HG03439 (cell line): ENCODE data around the gene ZSWIM5.
"Not testable (repeated sequence)": the region's sequence is repeated elsewhere in the genome, so short reads cannot be mapped to it uniquely, and the experiment has no call there.

Experiments
- ATAC-seq: cut with Tn5 transposase; IDR thresholded peaks from one replicate; pipeline ENCODE4 v1.9.1; 2021; ENCODE audit warnings: mild to moderate bottlenecking, moderate library complexity; ENCODE audit not compliant: unreplicated experiment

ZSWIM5 gene

DNA sequence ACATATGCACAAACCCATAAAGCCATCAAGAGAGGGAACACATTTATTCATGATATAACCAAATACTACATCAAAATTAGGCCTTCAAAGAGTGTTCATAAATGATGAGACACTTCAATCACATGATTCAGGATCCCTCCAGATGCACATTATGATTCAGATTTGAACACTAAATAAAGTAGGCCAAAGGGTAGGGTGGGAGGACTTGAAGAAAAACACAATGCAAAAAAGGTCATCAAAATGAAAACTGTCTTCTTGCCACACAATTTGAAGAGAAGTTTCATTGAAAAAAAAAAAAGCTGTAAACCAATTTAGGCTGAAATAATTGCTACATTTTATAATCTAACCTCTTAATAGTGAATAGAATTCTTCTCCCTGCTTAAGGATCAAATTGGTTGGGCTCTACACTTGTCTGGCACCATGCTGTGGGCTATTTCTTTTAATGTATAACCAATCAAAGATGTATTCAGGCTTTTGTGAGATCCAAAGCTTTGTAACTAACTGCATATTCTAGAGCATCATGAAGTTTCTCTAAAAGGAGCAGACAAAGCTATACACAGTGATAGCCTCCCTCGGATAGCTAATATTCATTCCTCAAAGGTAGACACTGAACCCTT lies 58.1 kb downstream of the ZSWIM5 start:
- no peak for ATAC-seq

DNA sequence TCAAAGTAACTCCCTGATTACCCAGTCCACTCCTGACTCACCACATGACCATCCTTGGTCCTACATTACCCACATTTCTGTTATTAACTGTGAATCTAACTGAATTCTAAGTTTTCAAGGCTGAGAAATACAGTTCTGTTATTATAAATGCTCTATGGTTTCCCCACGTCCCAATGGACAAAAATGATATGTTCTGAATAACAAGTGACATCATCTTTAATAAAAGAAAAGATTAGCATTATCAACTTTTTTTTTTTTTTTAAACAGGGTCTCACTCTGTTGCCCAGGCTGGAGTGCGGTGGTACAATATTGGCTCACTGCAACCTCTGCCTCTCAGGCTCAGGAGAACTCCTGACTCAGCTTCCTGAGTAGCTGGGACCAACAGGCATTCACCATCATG lies 59.6 kb downstream of the ZSWIM5 start:
- no peak for ATAC-seq

DNA sequence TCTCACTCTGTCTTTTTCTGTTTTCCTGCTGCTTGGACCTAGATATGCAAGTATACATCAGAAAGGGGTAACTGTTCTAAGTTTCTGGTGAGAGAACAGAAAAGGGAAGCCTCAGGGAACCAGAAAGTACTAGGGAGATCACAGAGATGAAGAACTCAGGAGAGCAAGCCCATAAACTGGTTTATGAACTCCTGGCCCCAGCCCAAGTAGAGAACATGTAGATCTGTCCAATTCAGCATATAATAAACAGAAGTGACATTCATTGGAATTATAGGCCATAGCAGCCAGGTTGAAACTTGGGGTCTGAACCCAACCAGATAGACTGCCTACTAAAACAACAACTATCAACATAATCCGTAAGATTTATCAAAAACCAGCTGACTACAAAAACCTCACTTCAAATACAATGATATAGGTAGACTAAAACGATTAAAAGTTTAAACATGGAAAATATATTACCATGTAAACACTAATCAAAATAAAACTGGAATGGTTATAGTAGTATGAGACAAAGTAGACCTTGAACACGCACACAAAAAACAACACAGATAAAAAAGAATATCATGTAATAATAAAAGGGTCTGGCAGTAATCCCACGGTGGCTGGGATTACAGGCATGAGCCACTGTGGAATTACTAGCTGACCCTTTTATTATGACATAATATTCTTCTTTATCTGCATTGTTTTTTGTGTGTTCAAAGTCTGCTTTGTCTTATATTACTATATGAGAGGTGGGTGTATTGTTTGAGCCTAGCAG lies 65.0 kb downstream of the ZSWIM5 start:
- no peak for ATAC-seq

DNA sequence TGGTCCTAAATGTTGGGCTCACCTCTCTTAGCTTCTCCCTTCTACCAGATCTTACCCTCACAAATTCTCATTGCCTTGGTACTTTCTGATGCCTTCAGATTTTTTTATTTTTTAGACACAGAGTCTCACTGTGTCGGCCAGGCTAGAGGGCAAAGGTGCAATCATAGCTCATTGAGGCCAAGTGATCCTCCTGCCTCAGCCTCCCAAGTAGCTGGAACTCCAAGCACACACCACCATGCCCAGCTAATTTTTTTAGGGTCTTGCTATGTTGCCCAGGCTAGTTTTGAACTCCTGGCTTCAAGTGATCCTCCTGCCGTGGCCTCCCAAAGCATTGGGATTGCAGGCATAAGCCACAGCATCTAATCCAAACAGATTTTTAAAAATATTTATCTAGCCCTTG lies 69.4 kb downstream of the ZSWIM5 start:
- ATAC-seq: no peak

DNA sequence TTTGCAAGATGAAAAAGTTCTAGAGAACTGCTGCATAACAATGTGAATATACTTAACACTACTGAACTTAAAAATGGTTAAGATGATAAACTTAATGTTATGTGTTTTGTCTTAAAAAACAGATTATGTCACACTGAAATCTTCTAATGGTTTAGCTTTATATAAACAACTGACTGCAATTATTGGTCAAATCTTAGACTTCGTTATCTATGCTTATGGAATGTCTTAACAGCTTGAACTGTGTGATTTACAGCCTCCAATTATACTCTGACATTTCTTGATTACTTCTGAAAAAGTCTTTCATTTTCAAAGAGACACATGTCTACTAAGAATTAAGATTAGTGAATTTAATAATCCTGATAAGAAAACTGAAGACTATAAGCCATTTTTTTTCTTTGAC lies 71.1 kb downstream of the ZSWIM5 start:
- no peak for ATAC-seq

GRCh38 chr1:45134461-45134873 lies 71.9 kb downstream of the ZSWIM5 start:
- ATAC-seq: no peak

DNA sequence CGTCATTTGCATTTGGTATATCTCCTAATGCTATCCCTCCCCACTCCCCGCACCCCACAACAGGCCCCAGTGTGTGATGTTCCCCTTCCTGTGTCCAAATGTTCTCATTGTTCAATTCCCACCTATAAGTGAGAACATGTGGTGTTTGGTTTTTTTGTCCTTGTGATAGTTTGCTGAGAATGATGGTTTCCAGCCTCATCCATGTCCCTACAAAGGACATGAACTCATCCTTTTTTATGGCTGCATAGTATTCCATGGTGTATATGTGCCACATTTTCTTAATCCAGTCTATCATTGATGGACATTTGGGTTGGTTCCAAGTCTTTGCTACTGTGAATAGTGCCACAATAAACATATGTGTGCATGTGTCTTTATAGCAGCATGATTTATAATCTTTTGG lies 73.7 kb downstream of the ZSWIM5 start:
- not testable (repeated sequence) for ATAC-seq

- ATAC-seq: no peak
These were observed 83.0 kb downstream of the ZSWIM5 start for GRCh38 chr1:45123358-45123757.

- ATAC-seq: no peak
These were observed 83.7 kb downstream of the ZSWIM5 start for GRCh38 chr1:45122724-45123123.

GRCh38 chr1:45117766-45118165 lies 88.6 kb downstream of the ZSWIM5 start:
- ATAC-seq: no peak

DNA sequence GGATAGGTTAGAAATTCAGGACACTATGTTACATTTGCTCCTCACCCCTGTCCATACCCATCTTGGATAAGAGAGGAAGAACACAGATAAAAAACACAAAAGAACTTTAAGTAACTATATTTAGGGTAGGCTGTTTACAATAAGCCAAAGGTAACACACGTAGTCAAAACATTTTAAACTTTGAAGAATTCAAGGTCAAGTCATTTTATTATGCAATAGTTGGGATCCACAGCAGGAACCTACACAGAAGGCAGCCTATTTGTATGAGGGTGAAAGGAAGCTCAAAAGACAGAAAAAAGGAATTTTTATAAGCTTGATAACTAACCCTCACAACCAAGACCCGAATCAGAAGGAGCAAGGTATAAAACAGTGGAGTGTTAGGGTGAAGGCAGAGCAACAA lies 89.6 kb downstream of the ZSWIM5 start:
- no peak for ATAC-seq

GRCh38 chr1:45116340-45116739 lies 90.1 kb downstream of the ZSWIM5 start:
- ATAC-seq: no peak

- not testable (repeated sequence) for ATAC-seq
These were observed 91.2 kb downstream of the ZSWIM5 start for GRCh38 chr1:45115198-45115597.

- ATAC-seq: no peak
These were observed 93.7 kb downstream of the ZSWIM5 start for GRCh38 chr1:45112661-45113060.

DNA sequence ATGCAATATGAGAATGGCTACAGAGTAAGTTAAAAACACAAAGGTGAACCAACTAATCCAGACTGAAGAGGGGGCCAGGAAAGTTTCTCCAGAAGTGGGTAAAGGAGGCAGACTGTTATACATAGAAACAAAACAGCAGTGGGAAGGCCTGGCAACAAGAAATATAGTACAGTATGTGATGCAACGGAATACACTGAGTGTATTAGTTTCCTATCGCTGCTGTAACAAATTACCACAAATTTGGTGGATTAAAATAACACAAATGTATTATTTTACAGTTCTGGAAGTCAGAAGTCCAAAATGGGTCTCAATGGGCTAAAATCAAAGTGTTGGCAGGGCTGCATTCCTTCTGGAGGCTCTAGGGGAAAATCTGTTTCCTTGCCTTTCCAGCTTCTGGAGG lies 95.2 kb downstream of the ZSWIM5 start:
- no peak for ATAC-seq

GRCh38 chr1:45107782-45108181 lies 98.6 kb downstream of the ZSWIM5 start:
- no peak for ATAC-seq

GRCh38 chr1:45106864-45107263 lies 99.5 kb downstream of the ZSWIM5 start:
- not testable (repeated sequence) for ATAC-seq

DNA sequence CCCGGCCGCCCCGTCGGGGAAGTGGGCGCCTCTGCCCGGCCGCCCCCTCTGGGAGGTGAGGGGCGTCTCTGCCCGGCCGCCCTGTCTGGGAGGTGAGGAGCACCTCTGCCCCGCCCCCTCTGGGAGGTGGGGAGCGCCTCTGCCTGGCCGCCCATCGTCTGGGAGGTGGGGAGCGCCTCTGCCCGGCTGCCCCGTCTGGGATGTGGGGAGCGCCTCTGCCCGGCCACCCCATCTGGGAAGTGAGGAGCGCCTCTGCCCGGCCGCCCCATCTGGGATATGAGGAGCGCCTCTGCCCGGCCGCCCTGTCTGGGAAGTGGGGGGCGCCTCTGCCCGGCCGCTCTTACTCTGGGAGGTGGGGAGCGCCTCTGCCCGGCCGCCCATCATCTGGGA lies 100.3 kb downstream of the ZSWIM5 start:
- ATAC-seq: not testable (repeated sequence)

DNA sequence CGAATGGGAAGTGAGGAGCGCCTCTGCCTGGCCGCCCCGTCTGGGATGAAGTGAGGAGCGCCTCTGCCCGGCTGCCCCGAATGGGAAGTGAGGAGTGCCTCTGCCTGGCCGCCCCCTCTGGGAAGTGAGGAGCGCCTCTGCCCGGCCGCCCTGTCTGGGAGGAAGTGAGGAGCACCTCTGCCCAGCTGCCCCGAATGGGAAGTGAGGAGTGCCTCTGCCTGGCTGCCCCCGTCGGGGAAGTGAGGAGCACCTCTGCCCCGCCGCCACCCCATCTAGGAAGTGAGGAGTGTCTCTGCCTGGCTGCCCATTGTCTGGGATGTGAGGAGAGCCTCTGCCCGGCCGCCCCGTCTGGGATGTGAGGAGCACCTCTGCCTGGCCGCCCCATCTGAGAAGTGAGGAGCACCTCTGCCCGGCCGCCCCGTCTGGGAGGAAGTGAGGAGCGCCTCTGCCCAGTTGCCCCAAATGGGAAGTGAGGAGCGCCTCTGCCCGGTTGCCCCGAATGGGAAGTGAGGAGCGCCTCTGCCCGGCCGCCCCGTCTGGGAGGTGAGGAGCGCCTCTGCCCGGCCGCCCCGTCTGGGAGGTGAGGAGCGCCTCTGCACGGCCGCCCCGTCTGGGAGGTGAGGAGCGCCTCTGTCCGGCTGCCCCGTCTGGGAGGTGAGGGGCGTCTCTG lies 100.8 kb downstream of the ZSWIM5 start:
- not testable (repeated sequence) for ATAC-seq

- ATAC-seq: no peak
These were observed 102.9 kb downstream of the ZSWIM5 start for GRCh38 chr1:45103534-45103933.

DNA sequence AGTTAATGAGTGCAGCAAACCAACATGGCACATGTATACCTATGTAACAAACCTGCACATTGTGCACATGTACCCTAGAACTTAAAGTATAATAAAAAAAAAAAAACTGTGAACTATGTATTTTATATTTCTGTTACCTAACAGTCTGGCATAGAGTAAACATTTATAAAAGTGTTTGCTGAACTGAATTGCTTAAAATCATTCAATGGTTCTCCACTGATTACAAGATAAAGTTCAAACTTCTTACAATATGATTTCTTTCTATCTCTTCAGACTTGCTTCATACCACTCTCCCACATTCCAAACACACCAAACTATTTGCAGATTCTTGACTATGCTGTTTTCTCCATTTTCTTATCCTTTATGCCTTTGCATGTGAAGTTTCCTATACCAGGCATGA lies 104.5 kb downstream of the ZSWIM5 start:
- no peak for ATAC-seq

DNA sequence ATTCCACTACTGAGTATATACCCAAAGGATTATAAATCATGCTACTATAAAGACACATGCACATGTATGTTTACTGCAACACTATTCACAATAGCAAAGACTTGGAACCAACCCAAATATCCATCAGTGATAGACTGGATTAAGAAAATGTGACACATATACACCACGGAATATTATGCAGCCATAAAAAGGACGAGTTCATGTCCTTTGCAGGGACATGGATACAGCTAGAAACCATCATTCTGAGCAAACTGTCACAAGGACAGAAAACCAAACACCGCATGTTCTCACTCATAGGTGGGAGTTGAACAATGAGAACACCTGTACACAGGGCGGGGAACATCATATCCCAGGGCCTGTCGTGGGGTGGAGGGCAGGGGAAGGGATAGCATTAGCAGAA lies 104.9 kb downstream of the ZSWIM5 start:
- not testable (repeated sequence) for ATAC-seq
